22Rv1 (cell line): Measurements from ENCODE around the gene RAB40B.

Experiments used
- ZFX ChIP-seq: fragments of 450-650 bp; IDR thresholded peaks from 2 replicates; pipeline ENCODE4 v1.6.1; 2017; ENCODE audit warnings: antibody characterized with exemption, borderline replicate concordance
- TF ChIP-seq, protein P1 (sequence below): fragments of 450-650 bp; IDR thresholded peaks from 2 replicates; pipeline ENCODE4 v1.5.1; 2017; ENCODE audit warnings: mild to moderate bottlenecking

DNA sequence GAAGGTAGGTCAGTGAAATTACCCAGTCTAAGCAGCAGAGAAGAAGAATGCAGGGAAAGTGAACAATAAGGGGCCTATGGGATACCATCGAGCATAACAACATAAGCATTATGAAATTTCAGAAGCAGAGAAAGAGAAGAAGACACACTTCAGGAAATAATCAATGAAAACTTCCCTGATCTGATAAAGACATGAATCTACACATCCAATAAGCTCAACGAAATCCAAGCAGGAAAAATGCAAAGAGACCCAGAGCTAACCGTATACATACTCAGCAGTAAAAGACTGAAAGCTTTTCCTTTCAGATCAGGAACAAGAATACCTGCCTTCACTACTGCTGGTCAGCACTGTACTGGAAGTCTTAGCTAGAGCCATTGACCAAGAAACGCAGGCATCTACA is 88.8 kb downstream of the RAB40B start:
- TF ChIP-seq, protein P1, sequence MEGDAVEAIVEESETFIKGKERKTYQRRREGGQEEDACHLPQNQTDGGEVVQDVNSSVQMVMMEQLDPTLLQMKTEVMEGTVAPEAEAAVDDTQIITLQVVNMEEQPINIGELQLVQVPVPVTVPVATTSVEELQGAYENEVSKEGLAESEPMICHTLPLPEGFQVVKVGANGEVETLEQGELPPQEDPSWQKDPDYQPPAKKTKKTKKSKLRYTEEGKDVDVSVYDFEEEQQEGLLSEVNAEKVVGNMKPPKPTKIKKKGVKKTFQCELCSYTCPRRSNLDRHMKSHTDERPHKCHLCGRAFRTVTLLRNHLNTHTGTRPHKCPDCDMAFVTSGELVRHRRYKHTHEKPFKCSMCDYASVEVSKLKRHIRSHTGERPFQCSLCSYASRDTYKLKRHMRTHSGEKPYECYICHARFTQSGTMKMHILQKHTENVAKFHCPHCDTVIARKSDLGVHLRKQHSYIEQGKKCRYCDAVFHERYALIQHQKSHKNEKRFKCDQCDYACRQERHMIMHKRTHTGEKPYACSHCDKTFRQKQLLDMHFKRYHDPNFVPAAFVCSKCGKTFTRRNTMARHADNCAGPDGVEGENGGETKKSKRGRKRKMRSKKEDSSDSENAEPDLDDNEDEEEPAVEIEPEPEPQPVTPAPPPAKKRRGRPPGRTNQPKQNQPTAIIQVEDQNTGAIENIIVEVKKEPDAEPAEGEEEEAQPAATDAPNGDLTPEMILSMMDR: no peak
- TF ChIP-seq ZFX: no peak
